ENCODE measurements around the gene ADGRD1.

Gene ADGRD1

GRCh38 chr12:130961921-130962451 lies 8.3 kb downstream of the ADGRD1 start:
- DNase-seq, result no peak
- peaks cover 38% of the 10 kb centered on the region for H3K4me1 Mint-ChIP-seq
- H3K4me3 Mint-ChIP-seq, result no peak overlapping the region
- no peaks in the 10 kb centered on the region for H3K9me3 Mint-ChIP-seq
- no peaks in the 10 kb centered on the region for H3K36me3 Mint-ChIP-seq (ENCODE audit: low read depth)
- peaks cover 4% of the 10 kb centered on the region for H3K27me3 Mint-ChIP-seq (ENCODE audit: low read depth, poor library complexity)
- no peak for TF ChIP-seq CTCF (IDR thresholded peaks at IDR 0.05)
- no peak overlapping the region for H3K27ac Mint-ChIP-seq

- H3K4me1 Mint-ChIP-seq, result peaks cover 29% of the 10 kb centered on the region
- H3K36me3 Mint-ChIP-seq (ENCODE audit: low read depth), result peaks cover 6% of the 10 kb centered on the region
- H3K27me3 Mint-ChIP-seq (ENCODE audit: low read depth, poor library complexity), result peaks cover 5% of the 10 kb centered on the region
- H3K9me3 Mint-ChIP-seq, result no peaks in the 10 kb centered on the region
- H3K27ac Mint-ChIP-seq, result no peak overlapping the region
- TF ChIP-seq CTCF (IDR thresholded peaks at IDR 0.05), result no peak
- no peak overlapping the region for H3K4me3 Mint-ChIP-seq
- no peak for DNase-seq
These were observed 11.5 kb downstream of the ADGRD1 start for GRCh38 chr12:130965214-130965613.

GRCh38 chr12:130965668-130966067 lies 12.0 kb downstream of the ADGRD1 start:
- DNase-seq, result no peak
- Mint-ChIP-seq H3K27ac (no peak overlapping the region), H3K36me3 (ENCODE audit: low read depth) (peaks cover 6% of the 10 kb centered on the region), H3K4me3 (no peak overlapping the region), H3K4me1 (peaks cover 26% of the 10 kb centered on the region), H3K27me3 (ENCODE audit: low read depth, poor library complexity) (peaks cover 5% of the 10 kb centered on the region), H3K9me3 (no peaks in the 10 kb centered on the region)
- no peak for TF ChIP-seq CTCF (IDR thresholded peaks at IDR 0.05)

GRCh38 chr12:130966443-130967030 lies 12.8 kb downstream of the ADGRD1 start:
- Mint-ChIP-seq H3K36me3 (ENCODE audit: low read depth) (peaks cover 6% of the 10 kb centered on the region), H3K9me3 (no peaks in the 10 kb centered on the region), H3K4me3 (no peak overlapping the region), H3K27me3 (ENCODE audit: low read depth, poor library complexity) (peaks cover 5% of the 10 kb centered on the region), H3K27ac (no peak overlapping the region), H3K4me1 (peaks cover 18% of the 10 kb centered on the region)
- TF ChIP-seq CTCF (IDR thresholded peaks at IDR 0.05), result no peak
- DNase-seq, result no peak

- no peak overlapping the region for H3K27ac Mint-ChIP-seq
- no peaks in the 10 kb centered on the region for H3K9me3 Mint-ChIP-seq
- no peak for TF ChIP-seq CTCF (IDR thresholded peaks at IDR 0.05)
- no peak for DNase-seq
- H3K4me1 Mint-ChIP-seq, result peaks cover 17% of the 10 kb centered on the region
- H3K27me3 Mint-ChIP-seq (ENCODE audit: low read depth, poor library complexity), result peaks cover 8% of the 10 kb centered on the region
- H3K4me3 Mint-ChIP-seq, result no peak overlapping the region
- H3K36me3 Mint-ChIP-seq (ENCODE audit: low read depth), result peaks cover 6% of the 10 kb centered on the region
These were observed 13.9 kb downstream of the ADGRD1 start for GRCh38 chr12:130967636-130968035.

- H3K36me3 Mint-ChIP-seq (ENCODE audit: low read depth), result peaks cover 13% of the 10 kb centered on the region
- DNase-seq, result no peak
- H3K4me1 Mint-ChIP-seq, result peaks cover 10% of the 10 kb centered on the region
- H3K27me3 Mint-ChIP-seq (ENCODE audit: low read depth, poor library complexity), result peaks cover 8% of the 10 kb centered on the region
- no peak overlapping the region for H3K4me3 Mint-ChIP-seq
- no peaks in the 10 kb centered on the region for H3K9me3 Mint-ChIP-seq
- no peak overlapping the region for H3K27ac Mint-ChIP-seq
- TF ChIP-seq CTCF (IDR thresholded peaks at IDR 0.05), result no peak
These were observed 14.9 kb downstream of the ADGRD1 start for GRCh38 chr12:130968611-130969010.

Data from nephron progenitor cell (in vitro differentiated cells).